Astrocyte (in vitro differentiated cells and primary cell): Measurements from ENCODE around the gene C2orf76.

Experiments used
- CTCF ChIP-seq: IDR thresholded peaks from 2 replicates; pipeline ENCODE4 v1.5.1; 2011; ENCODE audit warnings: low read depth, mild to moderate bottlenecking, inconsistent platforms, low read length, moderate library complexity; ENCODE audit not compliant: insufficient read depth
- EZH2 ChIP-seq: IDR thresholded peaks from 2 replicates; pipeline ENCODE4 v1.6.1; 2012; ENCODE audit warnings: mild to moderate bottlenecking, low read length, inconsistent platforms; ENCODE audit not compliant: insufficient read depth

GRCh38 chr2:119333833-119334232 is 32.8 kb downstream of the C2orf76 start:
- TF ChIP-seq CTCF = no peak
- TF ChIP-seq EZH2 = no peak
